NCI-H748 treated with DMSO at 0.1 percent for 48 hours (cell line): Measurements from ENCODE around the gene ARHGEF4.

ENCODE experiments used
- DNase-seq: peaks from one replicate; lab custom pipeline; 2025; lab: John Stamatoyannopoulos, UW

Gene ARHGEF4

DNA sequence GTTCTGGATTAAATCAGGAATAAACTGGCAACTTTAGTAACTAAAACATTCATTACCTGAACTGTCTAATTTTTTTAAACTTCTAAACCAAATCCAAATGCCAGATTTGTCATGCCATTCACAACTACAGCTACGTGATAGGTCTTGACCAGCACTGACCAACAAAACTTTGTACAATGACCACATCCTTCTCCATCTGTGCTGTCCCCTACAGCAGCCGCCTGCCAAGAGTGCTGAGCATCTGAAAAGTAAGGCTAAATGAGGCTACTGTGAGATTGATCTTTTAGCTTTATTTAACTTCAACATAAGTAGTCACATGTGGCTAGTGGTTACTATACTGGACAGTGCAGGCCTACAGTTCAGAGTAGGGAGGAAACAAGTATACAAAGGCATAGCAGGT lies 248.9 kb downstream of the ARHGEF4 start:
- DNase-seq = no peak

DNA sequence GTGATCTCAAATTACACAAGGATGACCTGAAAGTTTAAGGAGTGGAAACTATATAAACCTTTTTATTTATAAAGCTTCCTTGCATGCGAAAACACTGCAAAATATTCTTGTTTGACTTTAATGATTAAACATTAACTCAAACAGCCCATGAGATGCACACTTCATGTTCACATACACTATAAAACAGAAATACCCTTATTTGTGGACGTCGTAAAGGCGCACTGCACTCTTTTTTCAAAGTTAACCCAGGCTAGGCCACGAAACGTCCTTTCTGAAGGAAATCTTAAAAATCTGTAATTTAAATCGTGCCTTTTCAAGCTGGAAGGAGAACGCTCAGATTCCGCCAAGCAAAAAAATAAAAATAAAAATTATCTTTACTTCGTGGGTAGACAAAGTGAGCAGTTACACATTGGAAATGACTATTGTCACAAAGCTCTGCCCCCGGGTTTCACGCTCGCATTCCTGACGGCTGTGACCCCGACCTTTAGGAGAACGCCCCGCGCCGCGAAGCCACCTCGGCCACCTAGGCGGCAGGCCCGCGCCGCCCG lies 255.8 kb downstream of the ARHGEF4 start:
- DNase-seq = no peak

DNA sequence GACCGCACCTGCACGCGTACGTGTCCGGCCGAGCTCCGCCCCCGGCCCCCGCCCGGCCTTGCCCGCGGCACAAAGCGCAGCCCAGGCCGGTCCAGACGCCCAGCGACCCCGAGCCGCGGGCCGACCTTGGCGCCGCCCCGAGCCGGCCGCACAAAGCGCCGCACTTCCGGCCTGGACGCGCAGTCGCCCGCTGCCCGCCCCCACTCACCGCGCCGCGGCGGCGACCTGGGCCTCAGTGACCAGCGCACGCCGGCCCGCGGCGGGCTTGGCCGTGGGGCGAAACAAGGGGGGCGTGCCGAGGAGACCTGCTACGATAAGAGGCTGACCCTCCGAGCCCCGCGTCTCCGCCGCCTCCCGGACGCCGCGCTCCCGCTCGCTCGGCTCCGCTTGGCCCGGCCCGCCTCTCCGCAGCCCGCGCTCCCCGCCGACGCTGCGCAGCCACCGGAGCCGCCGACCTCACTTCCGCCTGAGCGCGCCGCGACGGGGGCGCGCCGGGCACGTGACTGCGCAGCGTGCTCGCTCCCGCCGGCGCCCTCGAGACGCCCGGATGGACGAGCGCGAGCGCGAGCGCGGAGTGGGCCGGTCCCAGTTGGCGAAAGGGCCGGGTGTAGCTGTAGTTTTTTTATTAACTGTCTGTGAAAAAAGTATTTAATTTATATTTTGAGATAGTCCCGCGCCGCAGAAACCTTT lies 256.4 kb downstream of the ARHGEF4 start, which contains the start of gene FAM168B:
TSS of gene FAM168B (minus strand) at position 455 of the 690 bp plus-strand sequence. CDS start 10,814 bp downstream, outside the sequence.
- peak; percentile 29 for DNase-seq

DNA sequence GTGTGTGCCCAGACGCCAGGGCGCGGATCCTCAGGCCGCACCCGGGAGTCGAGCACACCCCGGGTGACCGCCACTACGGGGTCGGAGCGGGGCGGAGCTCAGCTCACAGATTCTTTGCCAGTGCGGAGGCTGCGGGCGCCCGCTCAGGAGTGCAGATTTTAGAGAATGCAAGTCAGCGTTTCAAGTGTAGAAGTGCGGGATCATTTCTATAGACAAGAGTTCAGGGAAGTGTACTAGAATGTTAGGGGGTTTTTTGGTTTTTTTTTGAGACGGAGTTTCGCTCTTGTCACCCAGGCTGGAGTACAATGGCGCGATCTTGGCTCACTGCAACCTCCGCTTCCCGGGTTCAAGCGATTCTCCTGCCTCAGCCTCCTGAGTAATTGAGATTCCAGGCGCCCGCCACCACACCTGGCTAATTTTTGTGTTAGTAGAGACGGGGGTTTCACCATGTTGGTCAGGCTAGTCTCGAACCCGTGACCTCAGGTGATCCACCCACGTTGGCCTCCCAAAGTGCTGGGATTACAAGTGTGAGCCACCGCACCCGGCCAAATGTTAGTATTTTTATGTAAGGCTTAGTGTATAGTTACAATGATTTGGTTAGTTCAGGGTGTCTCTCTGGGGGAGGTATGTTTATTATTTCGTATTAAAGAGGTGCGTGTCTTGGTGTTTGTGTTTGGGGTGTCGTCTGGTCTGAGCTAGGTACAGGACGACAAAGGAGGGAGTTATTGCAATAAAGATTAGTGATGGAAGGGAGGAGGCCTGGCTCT lies 257.2 kb downstream of the ARHGEF4 start:
- DNase-seq = peak; percentile 28

DNA sequence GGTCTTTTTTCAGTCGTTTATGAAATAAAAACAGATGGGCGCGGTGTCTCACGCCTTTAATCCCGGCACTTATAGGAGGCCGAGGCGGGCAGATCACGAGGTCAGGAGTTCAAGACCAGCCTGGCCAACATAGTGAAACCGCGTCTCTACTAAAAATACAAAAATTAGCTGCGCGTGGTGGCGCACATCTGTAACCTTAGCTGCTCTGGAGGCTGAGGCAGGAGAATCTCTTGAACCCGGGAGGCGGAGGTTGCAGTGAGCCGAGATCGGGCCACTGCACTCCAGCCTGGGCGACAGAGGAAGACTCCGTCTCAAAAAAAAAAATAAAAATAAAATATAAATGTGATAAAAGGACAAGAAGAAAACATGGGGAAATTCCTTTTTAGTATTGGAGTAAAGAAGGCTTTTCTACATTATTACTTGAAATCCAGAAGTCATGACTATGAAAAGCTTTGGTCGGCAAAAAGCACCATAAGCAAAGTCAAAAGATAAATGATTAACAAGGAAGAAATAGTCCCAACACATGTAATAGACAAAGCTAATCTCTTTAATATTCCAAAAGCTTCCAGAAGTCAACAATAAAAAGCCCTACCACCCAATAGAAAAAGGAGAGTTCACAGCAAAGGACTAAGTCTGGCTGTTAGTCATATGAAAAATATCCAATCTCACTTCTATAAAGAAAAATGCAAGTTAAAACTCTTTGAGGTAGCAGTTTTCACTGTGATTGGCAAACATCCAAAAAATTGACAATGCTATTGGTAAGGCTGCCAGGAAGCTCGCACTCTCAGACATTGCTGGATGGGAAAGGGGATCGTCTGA lies 258.0 kb downstream of the ARHGEF4 start:
- no peak for DNase-seq
